ENCODE measurements around the gene RAD51D. TPM values are rescaled to one million over a fixed set of nuclear protein-coding genes. Genes with fewer than 3 reads are reported as not detected.

RAD51D gene
- polyA plus RNA-seq, 1 donor from 2014 or later: 19.0 TPM

DNA sequence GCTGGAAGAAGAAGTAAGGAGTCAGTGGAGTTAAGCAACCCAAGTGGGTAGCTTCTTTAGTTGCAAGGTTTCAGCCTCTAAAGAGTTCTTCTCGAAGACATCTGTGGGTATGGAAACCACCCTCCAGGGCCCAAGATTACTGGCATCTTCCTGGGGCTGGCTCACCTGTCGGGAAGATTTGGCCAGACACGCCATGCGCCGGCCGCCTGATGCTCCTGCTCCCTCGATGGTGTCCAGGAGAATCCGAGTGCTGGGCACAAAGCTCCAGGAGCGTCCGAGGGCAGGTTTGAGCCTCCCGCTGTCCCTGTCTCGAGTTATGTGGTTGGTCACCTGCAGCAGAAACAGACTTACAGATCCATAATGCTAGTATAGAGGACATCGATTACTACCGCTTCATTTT is 18.6 kb downstream of the RAD51D start:
- Histone ChIP-seq H3K9me2 (ENCODE audit: insufficient read depth, low read length) (no peaks in the 10 kb centered on the region), H3K9ac (ENCODE audit: low read length) (no peak overlapping the region), H3K36me3 (ENCODE audit: insufficient read depth, low read length) (peaks cover 5% of the 10 kb centered on the region), H3K4me2 (ENCODE audit: low read length) (no peak overlapping the region), H3F3A (ENCODE audit: insufficient read depth, low read length, poor library complexity, severe bottlenecking) (no peaks in the 10 kb centered on the region), H3K9me3 (ENCODE audit: low read length) (no peaks in the 10 kb centered on the region), H2AFZ (ENCODE audit: low read depth, low read length) (no peak overlapping the region), H3K79me2 (replicated peaks; ENCODE audit: insufficient read depth, low read length) (no peaks in the 10 kb centered on the region), H3K27me3 (ENCODE audit: insufficient read depth, low read depth, low read length) (no peaks in the 10 kb centered on the region), H3K4me3 (ENCODE audit: low read length) (no peak overlapping the region), H4K20me1 (ENCODE audit: insufficient read depth) (no peaks in the 10 kb centered on the region), H3K27ac (ENCODE audit: low read length) (no peak overlapping the region)
- TF ChIP-seq EP300 (conservative IDR thresholded peaks at IDR 0.05; ENCODE audit: poor library complexity, severe bottlenecking): no peak
- TF ChIP-seq RAD21 (conservative IDR thresholded peaks at IDR 0.05): no peak
- TF ChIP-seq, protein P1, sequence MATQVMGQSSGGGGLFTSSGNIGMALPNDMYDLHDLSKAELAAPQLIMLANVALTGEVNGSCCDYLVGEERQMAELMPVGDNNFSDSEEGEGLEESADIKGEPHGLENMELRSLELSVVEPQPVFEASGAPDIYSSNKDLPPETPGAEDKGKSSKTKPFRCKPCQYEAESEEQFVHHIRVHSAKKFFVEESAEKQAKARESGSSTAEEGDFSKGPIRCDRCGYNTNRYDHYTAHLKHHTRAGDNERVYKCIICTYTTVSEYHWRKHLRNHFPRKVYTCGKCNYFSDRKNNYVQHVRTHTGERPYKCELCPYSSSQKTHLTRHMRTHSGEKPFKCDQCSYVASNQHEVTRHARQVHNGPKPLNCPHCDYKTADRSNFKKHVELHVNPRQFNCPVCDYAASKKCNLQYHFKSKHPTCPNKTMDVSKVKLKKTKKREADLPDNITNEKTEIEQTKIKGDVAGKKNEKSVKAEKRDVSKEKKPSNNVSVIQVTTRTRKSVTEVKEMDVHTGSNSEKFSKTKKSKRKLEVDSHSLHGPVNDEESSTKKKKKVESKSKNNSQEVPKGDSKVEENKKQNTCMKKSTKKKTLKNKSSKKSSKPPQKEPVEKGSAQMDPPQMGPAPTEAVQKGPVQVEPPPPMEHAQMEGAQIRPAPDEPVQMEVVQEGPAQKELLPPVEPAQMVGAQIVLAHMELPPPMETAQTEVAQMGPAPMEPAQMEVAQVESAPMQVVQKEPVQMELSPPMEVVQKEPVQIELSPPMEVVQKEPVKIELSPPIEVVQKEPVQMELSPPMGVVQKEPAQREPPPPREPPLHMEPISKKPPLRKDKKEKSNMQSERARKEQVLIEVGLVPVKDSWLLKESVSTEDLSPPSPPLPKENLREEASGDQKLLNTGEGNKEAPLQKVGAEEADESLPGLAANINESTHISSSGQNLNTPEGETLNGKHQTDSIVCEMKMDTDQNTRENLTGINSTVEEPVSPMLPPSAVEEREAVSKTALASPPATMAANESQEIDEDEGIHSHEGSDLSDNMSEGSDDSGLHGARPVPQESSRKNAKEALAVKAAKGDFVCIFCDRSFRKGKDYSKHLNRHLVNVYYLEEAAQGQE (IDR thresholded peaks at IDR 0.05; ENCODE audit: borderline replicate concordance): no peak

DNA sequence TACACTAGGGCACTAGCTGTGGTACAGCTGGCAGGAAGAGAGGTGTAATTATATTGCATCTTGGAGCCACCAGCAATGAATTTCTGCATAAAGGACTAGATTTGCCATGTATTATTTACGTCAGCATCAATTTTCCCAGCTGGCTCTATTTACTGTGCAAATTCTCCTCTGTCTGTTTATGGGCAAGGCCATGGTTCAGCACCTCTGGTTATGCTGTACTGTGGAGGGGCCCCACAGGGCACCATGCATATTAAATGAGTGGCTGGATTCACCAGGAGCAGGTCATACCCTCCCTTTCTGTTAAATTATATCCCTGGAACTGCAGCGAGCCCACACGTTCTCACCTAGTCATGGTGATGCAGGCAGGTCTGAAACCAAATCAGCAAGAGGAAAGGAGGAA is 19.8 kb downstream of the RAD51D start:
- TF ChIP-seq POLR2AphosphoS5 (IDR thresholded peaks at IDR 0.05): no peak
- TF ChIP-seq SMC3 (conservative IDR thresholded peaks at IDR 0.05; ENCODE audit: poor library complexity): no peak
- no peak for TF ChIP-seq TAF1 (IDR thresholded peaks at IDR 0.05; ENCODE audit: low read depth)
- TF ChIP-seq, protein P1 (IDR thresholded peaks at IDR 0.05; ENCODE audit: borderline replicate concordance): no peak
- TF ChIP-seq EP300 (conservative IDR thresholded peaks at IDR 0.05; ENCODE audit: poor library complexity, severe bottlenecking): no peak
- no peak for TF ChIP-seq MXI1 (conservative IDR thresholded peaks at IDR 0.05; ENCODE audit: poor library complexity, severe bottlenecking)
- no peak for TF ChIP-seq RAD21 (conservative IDR thresholded peaks at IDR 0.05)
- TF ChIP-seq EZH2 (IDR thresholded peaks at IDR 0.05; ENCODE audit: borderline replicate concordance, insufficient read depth, low read length, poor library complexity, severe bottlenecking): no peak
- no peak for TF ChIP-seq CTCF (IDR thresholded peaks at IDR 0.05; ENCODE audit: poor library complexity, severe bottlenecking)
- Histone ChIP-seq H3K27me3 (ENCODE audit: insufficient read depth, low read depth, low read length) (no peaks in the 10 kb centered on the region), H4K20me1 (ENCODE audit: insufficient read depth) (no peaks in the 10 kb centered on the region), H3K36me3 (ENCODE audit: insufficient read depth, low read length) (peaks cover 5% of the 10 kb centered on the region), H3F3A (ENCODE audit: insufficient read depth, low read length, poor library complexity, severe bottlenecking) (no peaks in the 10 kb centered on the region), H3K79me2 (replicated peaks; ENCODE audit: insufficient read depth, low read length) (no peaks in the 10 kb centered on the region), H3K27ac (ENCODE audit: low read length) (no peak overlapping the region), H3K4me2 (ENCODE audit: low read length) (no peak overlapping the region), H3K9me3 (ENCODE audit: low read length) (no peaks in the 10 kb centered on the region), H3K9ac (ENCODE audit: low read length) (no peak overlapping the region), H3K9me2 (ENCODE audit: insufficient read depth, low read length) (no peaks in the 10 kb centered on the region), H2AFZ (ENCODE audit: low read depth, low read length) (no peak overlapping the region), H3K4me3 (ENCODE audit: low read length) (no peak overlapping the region)

Data from neural cell (in vitro differentiated cells).